Lower leg skin (tissue), 3 donors: ENCODE data around the gene ATG16L2.

Experiments used
- POLR2A ChIP-seq, 2 donors: fragments of 450-650 bp; IDR thresholded peaks; one replicate each; pipeline ENCODE4 v1.6.1; 2016 to 2017; ENCODE audit warnings: antibody characterized with exemption in 2 of 2, mild to moderate bottlenecking in 1 of 2, moderate library complexity in 1 of 2
- TF ChIP-seq, protein P1 (sequence below), 3 donors: fragments of 450-650 bp; IDR thresholded peaks; one replicate each; pipeline ENCODE4 v1.5.1; 2016; ENCODE audit warnings: antibody characterized with exemption in 3 of 3, mild to moderate bottlenecking in 3 of 3, moderate library complexity in 2 of 3

DNA sequence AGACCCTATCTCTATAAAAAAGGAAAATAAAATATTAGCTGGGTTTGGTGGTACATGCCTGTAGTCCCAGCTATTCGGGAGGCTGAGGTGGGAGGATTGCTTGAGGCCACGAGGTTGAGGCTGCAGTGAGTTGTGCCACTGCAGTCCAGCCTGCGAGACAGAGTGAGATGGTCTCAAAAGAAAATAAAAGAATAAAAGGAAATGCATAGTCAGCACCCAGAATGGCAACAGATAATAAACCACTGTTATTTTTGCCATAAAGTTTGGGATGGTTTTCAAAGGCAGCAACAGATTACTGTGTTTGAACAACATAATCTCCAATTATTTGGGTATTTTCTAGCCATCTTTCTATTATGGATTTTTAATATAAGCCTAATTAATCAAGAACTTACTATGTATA lies 61.9 kb downstream of the ATG16L2 start:
- TF ChIP-seq, protein P1, sequence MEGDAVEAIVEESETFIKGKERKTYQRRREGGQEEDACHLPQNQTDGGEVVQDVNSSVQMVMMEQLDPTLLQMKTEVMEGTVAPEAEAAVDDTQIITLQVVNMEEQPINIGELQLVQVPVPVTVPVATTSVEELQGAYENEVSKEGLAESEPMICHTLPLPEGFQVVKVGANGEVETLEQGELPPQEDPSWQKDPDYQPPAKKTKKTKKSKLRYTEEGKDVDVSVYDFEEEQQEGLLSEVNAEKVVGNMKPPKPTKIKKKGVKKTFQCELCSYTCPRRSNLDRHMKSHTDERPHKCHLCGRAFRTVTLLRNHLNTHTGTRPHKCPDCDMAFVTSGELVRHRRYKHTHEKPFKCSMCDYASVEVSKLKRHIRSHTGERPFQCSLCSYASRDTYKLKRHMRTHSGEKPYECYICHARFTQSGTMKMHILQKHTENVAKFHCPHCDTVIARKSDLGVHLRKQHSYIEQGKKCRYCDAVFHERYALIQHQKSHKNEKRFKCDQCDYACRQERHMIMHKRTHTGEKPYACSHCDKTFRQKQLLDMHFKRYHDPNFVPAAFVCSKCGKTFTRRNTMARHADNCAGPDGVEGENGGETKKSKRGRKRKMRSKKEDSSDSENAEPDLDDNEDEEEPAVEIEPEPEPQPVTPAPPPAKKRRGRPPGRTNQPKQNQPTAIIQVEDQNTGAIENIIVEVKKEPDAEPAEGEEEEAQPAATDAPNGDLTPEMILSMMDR (IDR thresholded peaks at IDR 0.05), result no peak
- no peak for TF ChIP-seq POLR2A (IDR thresholded peaks at IDR 0.05)
